Stimulated activated CD4-positive, alpha-beta T cell treated with anti-CD3 and anti-CD28 coated beads, Interleukin-1b, Interleukin-23, amount 100 ng/mL, for 48 hours (primary cell): ENCODE results near the gene GPATCH8.
"Not testable (repeated sequence)": the region's sequence is repeated elsewhere in the genome, so short reads cannot be mapped to it uniquely, and the experiment has no call there.

ENCODE experiments used
- DNase-seq: peaks from one replicate; pipeline ENCODE4 v3.0.0-alpha.2; 2020

The GPATCH8 gene

DNA sequence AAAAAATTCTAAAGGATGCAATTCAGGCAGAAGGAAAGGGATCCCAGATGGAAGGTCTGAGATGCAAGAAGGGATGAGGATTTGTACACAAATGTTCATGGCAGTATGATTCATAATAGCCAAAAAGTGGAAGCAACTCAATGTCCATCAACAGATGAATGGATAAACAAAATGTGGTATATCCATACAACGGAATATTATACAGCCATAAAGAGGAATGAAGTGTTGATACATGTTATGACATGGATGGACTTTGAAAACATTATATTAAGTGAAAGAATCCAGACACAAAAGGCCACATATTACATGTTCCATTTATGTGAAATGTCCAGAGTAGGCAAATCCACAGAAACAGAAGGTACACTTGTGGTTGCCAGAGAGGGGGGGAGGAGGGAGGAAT is 23.9 kb upstream of the GPATCH8 start:
- DNase-seq, result no peak

DNA sequence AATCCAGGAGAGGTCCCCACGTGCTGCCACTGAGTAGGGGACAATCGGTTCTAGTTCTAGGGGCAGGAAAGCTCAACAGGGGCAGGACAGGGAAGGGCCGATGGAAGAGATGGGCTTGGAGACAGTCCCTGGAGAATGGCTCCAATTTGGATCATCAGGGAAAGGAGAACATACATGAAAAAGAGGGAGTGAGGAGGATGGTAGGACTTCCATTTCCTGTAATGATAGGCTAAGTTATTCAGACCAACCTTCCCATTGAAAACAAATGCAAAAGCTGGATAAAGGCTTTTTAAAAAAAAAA is 20.4 kb upstream of the GPATCH8 start:
- DNase-seq, result no peak

DNA sequence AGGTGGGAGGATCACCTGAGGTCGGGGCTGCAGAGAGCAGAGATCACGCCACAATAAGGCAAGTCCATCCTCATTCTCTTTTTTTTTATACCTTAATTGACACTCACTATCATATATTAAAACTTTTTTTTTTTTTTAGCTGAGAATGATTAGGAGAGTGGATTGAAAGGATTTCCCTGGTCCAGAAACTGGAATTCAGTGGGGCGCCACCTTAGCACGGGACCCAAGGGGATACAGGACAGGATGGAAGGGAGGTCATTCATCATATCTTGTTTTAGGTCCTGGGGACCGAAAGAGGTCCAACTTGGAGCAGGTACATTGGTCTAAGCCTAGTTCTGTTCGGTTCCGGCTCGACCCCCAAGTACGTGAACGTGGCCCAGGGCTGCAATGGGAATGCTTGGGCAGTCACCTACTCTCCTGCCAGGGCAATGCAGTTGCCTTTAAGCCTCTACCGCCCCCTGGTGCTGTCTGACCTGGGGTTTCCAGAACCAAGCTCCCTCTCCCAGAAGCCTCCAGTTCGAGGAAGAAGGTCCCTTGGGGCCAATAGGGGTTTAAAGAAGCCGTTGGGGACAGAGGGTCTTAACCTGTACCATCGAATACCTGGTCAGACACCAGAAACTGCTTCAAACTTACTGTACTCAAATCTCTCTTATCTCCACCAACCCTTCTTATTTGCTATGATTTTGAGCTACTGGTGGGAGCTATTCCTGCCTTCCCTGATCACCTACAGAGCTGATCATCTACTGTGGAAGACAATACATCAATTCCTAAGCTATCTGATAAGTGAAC is 19.9 kb upstream of the GPATCH8 start:
- DNase-seq, result peak; percentile 70

DNA sequence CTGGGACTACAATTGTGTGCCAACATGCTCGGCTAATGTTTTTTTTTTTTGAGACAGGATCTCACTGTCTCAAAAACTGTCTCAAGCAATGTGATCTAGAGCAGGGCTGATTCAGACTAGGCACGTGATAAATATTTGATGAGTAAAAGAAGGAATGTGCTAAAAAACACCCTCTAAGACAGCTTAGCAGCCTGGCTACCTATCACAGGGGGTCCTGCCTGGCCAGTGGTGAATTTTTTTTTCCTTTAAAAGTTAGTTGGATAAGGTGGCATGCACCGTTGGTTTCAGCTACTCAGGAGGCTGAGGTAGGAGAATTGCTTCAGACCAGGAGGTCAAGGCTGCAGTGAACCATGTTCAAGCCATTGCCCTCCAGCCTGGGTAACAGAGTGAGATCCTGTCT is 14.8 kb upstream of the GPATCH8 start:
- no peak for DNase-seq

DNA sequence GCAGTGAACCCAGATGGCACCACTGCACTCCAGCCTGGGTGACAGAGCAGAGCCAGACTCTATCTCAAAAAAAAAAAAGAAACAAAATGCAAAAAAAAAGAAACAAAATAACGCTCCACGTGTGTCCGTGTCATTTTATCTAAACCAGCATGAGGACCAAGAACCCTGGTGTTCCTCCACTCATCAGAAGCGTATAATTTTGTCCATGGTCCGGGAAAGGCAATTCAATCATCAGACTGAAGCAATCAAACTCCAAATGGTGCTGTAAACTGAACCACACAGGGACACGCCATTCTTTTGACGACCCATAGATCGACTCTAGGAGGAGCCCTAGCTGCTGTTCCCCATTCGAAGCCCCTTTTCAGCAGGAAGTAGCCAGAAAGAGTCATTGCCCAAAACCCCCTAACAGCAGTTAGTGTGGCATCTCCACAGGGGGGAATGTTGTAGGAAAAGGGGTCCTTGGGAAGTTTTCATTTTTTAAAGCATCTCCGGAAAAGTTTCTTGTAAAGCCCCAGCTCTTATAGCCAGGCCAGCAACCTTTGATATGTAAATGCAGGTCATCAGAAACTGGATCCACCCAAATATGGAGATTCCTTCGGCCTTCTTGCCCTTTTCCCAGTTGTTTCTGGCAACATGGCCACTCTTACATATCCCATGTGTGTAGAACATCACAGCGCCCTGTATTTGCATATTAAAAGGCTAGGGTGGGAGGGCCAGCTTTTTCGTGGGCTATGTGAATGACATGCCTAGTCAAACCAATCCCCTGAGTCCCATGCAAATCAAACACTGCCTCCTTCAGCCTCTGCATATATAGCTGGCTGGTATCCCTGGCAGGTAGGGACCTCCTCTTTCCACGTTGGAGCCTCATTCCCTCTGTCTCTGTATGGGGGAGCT is 8.3 kb upstream of the GPATCH8 start:
- not testable (repeated sequence) for DNase-seq

DNA sequence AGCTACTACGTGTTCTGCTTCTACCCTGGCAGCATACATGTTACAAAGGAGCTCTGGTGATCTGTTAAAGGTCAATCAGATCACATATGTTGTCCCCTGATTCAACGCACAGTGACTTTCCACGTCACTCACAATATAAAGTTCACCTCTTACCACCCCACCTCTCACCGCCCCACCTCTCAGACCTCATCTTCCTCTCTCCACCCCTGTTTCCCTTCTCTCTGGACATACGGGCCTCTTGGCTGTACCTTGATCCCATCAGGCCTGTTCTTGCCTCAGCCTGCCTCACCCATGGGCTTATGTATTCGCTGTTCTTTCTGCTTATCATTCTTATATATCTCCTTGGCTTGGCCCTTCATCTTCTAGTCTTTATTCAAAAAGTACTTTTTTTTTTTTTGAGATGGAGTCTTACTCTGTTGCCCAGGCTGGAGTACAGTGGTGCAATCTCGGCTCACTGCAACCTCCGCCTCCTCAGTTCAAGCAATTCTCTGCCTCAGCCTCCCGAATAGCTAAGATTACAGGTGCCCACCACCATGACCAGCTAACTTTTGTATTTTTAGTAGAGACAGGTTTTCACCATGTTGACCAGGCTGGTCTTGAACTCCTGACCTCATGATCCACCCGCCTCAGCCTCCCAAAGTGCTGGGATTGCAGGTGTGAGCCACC is 3.9 kb upstream of the GPATCH8 start:
- not testable (repeated sequence) for DNase-seq

DNA sequence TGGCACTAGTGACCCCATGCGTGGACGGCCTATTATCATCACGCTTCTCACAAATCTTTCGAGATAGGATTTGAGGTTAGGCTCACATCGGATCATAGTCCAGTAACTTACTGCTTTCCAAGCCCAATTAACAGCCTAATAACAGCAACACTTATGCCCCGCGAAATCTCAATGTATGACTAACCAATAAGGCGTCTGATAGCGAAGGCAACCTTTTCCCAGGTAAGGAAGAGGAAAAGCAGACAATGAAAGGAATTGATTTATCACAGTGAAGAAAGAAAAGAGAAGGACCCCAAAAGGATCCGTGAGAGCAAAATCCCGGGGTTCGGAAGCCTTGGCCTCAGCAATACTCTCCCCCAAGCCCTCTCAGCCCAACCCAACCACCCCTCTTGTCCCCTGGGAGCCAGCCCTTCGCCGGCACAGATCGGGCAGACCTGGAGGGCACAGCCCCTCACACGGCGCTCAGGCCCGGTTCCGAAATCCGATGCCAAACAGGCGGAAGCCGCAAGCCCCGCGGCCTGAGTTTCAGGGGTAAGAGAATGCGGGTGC is 534 bp downstream of the GPATCH8 start:
- no peak for DNase-seq

DNA sequence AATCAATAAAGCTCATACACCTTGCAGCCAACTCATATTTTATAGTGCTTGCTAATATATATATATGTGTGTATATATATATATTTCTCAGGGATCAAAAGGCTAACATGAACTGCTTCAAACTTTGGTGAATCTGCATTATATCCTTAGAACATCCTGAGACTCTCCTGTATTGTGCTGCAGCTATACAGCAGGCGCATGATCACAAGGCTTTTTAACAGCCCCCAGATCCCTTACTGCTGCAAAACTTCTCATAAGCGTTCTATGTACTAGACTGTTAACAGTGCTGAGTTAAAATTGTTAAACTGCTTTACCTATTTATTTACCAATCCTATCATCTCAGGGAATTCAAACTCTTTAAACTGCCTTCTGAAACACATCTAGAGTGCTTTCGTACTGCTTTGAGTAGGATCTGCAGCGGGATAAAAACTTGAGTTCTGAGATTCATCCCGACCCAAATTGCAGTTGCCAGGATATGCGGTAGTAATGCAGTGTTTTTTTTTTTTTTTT is 1.3 kb downstream of the GPATCH8 start:
- no peak for DNase-seq

DNA sequence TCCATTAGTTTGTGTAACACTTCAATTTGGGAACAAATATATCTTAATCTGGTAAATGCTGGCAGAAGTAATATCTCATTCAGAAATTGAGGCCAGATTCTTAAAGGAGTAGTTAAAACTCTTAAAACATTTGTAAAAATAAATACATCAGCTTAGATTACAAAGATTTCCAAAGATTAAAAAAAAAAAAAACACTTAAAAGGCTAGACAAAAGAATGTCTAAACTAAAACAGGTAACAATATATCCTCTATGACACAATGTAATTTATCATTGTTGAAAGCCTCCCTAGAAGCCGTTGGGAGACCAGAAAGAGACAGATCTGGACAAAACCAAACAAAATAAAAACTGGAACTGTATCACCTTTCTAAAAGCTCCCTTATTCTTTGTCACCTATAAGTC is 3.5 kb downstream of the GPATCH8 start:
- DNase-seq, result no peak

DNA sequence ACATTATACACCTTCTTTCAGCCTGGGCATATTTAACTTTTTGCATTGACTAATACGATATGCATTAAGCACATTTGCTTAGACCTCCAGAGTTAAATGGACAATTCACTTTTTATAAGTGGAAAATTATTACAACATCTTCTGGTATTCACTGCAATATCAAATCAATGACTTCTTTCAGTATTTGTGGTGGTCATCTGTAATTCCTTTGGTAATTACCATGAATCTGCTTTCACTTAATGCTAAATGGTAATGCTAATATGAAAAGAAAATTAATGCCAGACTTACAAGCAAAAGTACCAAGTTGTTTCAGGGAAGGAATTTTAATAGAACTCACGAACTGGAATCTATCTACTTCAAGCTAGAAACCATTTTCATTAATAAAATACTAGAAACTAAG is 6.4 kb downstream of the GPATCH8 start:
- DNase-seq, result no peak

DNA sequence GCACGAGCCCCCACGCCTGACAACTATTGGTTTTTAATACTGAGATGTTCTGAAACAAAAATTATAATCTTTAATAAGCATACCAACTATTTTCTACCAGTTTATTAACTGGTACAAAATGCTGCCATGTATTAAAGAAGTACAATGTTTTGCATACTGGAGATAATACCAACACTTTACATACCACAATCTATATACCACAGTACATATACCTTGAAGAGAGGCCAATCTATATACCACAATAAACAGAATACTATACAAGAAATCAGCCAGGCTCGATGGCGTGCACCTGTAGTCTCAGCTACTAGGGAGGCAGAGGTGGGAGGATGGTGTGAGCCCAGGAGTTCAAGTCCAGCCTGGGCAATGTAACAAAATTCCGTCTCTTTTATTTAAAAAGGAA is 9.9 kb downstream of the GPATCH8 start:
- no peak for DNase-seq

DNA sequence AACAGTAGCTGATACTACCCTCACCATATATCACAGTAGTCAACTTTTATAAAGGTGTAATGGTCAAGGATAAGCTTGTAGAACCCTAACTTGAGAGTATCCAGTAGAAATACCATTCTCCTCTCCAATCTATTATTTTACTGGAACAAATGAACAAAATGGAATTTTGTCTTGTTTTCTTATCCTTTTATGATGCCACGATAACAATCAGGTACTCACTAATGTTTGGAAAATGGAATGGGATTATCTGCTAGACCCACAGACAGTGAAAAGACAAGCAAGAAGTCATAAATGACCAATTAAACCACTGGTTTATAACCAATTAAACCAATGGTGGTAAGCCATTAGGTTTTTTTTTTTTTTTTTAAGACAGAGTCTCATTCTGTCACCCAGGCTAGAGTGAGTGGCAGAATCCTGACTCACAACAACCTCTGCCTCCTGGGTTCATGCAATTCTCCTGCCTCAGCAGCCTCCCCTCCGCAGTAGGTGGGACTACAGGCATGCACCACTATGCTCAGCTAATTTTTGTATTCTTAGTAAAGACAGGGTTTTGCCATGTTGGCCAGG is 10.4 kb downstream of the GPATCH8 start:
- no peak for DNase-seq

DNA sequence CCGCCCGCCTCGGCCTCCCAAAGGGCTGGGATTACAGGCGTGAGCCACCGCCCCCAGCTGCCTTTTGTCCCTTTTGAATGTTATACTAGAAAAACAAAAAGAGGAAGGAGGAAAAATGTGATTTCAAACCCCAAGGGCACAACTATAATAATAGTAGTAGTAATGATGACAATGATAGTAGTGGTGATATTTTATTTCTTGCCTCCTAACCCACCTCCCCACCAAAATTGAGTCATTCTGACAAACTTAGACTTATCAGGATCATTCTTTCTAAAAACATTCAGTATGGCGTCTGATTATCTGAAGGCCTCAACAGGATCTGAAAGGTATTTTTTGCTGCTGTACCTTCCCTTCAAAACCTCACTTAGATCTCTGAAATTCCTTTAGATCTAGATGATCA is 13.6 kb downstream of the GPATCH8 start:
- no peak for DNase-seq

DNA sequence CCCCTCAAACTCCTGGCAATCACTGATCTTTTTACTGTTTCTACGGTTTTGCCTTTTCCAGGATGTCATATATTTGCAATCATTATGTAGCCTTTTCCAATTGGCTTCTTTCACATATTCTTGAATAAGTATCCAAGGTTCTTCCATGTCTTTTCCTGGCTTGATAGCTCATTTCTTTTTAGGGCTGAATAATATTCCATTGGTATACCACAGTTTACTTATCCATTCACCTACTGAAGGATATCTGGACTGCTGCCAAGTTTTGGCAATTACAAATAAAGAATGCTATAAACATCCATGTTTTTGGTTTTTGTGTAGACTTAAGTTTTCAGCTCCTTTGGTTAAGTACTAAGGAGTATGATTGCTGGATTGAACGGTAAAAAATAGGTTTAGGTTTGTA is 16.0 kb downstream of the GPATCH8 start:
- no peak for DNase-seq

DNA sequence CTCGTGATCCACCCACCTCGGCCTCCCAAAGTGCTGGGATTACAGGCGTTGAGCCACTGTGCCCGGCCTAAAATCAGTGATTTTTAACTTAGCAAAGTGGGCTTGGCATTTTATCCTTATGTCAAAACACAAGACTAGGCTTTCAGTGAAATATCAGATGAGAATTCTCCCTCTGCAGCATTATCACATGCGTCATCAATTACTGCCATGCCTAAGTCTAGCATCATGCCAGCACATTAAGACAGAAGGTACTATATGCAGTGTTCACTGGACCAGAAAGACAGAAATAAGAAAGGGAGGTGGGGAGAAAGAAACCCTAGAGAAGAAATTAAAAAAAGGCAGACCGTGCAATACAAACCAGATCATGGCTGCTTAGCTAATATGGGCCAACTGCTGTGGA is 29.8 kb downstream of the GPATCH8 start:
- no peak for DNase-seq

DNA sequence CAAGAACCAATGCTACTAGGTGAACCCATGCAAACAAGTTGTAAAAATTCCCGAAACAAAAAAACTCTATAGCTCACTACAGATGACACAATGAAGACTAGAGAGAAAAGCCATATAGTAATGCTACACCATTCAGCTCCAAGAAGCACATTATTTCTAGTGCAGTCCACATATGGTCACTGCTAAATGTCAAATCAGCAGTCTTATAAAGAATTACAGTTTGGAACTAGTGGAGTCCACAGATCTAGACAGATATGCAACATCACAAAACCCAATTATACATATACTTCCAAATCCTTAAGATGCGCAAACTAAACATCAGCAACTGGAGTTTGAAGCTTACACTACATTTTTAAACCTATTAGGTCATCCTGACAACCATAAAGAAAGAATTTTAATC is 33.5 kb downstream of the GPATCH8 start:
- no peak for DNase-seq

DNA sequence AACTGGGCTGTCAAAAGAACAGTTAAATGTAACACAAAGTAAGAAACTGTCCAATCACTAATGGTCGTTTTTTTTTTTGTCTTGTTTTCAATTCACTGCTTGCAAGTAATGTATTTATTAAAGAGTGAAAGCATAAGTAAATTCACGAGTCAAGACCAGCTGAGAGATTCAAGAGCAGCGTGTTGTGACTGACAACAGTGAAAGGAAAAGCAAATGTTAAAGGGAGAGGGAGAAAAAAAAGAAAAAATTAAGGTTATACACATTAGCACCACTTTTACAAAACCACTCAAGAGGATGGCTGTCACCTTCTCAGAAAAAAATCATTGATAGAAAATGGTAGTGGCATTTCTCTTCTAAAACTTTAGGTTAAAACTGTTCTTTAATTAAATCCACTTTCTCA is 36.1 kb downstream of the GPATCH8 start:
- no peak for DNase-seq

DNA sequence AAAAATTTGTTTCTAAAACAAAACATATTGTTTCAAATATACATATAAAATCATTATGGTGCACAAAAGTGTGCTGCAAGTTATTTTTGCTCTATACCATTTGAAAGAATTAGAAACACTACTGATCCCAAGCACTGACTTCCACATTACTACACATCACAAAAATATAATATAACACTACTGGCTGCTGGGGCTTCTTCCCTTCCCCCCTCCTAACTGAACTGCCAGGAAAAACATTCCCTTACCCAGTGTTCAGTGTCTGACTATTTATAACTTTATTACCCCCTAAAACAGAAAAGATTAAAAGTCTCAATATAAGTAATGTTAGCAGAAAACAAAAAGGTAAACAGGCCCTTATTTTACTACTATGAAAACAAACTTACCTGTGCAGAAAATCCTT is 36.9 kb downstream of the GPATCH8 start:
- DNase-seq, result no peak

DNA sequence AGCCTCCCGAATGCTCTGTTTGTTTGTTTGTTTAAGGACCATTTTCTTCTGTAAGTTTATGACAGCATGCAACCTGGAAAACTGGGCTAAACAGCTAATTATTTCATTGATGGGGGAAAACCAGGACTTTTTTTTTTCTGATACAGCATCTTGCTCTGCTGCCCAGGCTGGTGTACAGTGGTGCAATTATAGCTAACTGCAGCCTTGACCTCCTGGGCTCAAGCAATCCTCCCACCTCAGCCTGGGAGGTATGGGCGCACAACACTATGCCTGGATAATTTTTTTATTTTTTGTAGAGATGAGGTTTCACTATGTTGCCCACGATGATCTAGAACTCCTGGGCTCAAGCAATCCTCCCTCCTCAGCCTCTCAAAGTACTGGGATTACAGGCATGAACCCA is 37.3 kb downstream of the GPATCH8 start:
- DNase-seq, result no peak

DNA sequence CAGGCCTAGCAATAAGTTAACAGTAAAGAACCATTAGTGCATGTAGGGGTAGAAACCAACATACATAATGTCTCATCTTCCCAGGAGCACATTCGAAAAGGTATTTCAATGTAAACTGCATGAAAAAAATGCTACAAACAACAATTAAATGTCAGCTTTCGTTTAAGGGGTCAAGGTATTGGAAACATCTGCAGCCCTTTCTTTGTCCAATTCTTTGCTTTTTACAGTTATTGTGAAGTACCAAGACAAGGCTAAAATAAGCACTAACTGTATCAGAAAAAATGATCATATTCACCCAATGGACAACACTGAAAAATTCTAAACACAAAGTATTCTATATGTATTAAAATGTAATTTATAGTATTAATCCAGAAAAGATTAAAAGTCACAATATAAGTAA is 37.9 kb downstream of the GPATCH8 start:
- DNase-seq, result no peak

DNA sequence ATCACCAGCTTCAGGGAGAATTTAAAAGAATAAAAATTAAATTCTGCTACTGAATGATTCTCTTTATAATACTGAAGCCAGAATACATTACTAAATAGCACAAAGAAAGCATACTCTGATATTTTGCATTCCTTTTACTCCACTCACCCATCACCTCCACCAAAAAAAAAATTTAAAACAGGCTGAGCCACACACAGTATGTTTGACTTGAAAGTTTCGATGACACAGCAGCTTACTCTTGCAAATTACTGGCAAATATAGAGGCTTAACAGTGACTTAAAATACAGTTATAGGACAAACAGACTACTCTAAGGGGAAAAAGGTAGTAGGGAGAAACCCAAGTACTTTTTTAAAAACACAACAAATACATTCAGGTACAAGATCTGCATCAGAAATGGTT is 39.2 kb downstream of the GPATCH8 start:
- DNase-seq, result no peak

DNA sequence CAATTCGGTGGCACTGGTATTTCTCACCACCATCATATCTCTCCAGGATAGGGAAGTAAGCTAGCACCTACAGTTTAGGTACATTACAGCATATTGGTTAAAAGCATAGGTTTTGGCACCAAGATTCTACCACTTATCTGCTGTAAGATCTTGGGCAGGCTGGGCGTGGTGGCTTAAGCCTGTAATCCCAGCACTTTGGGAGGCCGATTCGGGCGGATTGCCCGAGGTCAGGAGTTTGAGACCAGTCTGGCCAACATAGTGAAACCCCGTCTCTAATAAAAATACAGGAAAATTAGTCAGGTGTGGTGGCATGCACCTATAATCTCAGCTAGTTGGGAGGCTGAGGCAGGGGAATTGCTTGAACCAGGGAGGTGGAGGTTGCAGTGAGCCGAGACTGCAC is 51.4 kb downstream of the GPATCH8 start:
- no peak for DNase-seq

DNA sequence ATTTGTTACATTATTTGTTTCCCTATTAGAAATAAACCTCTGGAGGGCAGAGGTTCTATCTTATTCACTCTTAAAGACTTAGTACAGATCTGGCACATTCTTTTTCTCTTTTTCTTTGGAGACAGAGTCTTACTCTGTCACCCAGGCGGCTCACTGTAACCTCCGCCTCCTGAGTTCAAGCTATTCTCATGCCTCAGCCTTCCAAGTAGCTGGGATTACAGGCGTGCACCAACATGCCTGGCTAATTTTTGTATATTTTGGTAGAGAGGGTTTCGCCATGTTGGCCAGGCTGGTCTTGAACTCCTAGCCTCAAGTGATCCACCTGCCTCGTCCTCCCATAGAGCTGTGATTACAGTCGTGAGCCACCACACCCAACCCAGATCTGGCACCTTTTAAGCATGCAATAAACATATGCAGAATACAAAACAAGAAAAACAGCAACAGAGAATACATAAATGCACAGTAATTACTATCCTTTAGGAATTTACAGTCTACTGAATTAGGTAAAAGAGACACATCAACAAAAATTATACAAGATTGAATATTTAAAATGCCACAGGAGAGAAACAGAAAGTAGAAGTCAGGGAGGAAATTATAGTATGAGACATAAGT is 52.1 kb downstream of the GPATCH8 start:
- no peak for DNase-seq
